BJ (cell line): ENCODE measurements around the gene POLR3A. TPM values are rescaled to one million over a fixed set of nuclear protein-coding genes. Genes with fewer than 3 reads are reported as not detected.
"Not testable (repeated sequence)": the region's sequence is repeated elsewhere in the genome, so short reads cannot be mapped to it uniquely, and the experiment has no call there.

Experiments
- CTCF ChIA-PET: fragments of 350-600 bp; formaldehyde crosslinking; extraction: SDS; loops from one replicate; lab custom pipeline; 2021; ENCODE audit warnings: antibody characterized with exemption, inconsistent platforms; lab: Yijun Ruan, JAX
- POLR2A ChIA-PET: fragments of 300-600 bp; sonication (Branson Sonifier 250); formaldehyde crosslinking; extraction: SDS; loops from one replicate; lab custom pipeline; 2021; ENCODE audit warnings: antibody characterized with exemption; lab: Charles Lee
- DNase-seq: peaks from one replicate; pipeline ENCODE4 v3.0.0-alpha.2; 2011; ENCODE audit warnings: low read depth
- H3K27me3 ChIP-seq: 2 replicates; pipeline ENCODE4 v1.6.0; 2011; ENCODE audit warnings: low read length; ENCODE audit not compliant: control insufficient read depth, insufficient read depth
- H3K36me3 ChIP-seq: 2 replicates; pipeline ENCODE4 v1.5.1; 2011; ENCODE audit warnings: low read length; ENCODE audit not compliant: control insufficient read depth, insufficient read depth
- H3K4me3 ChIP-seq: 2 replicates; pipeline ENCODE4 v1.5.1; 2011; ENCODE audit warnings: low read depth, mild to moderate bottlenecking, control low read depth, low read length
- polyA plus RNA-seq: library from polyadenylated mRNA; depleted of rRNA; stranded (reverse); fragments of >200 nt; gene quantifications from 2 replicates; pipeline ENCODE4 v1.2.3, GENCODE V29; 2011
- TF ChIP-seq, protein P1 (sequence below): IDR thresholded peaks from 2 replicates; pipeline ENCODE4 v1.5.1; 2011; ENCODE audit warnings: low read depth, mild to moderate bottlenecking, control low read depth, inconsistent platforms, low read length, moderate library complexity; ENCODE audit not compliant: insufficient read depth

POLR3A gene
- polyA plus RNA-seq, 1 experiment: 12.7 TPM

DNA sequence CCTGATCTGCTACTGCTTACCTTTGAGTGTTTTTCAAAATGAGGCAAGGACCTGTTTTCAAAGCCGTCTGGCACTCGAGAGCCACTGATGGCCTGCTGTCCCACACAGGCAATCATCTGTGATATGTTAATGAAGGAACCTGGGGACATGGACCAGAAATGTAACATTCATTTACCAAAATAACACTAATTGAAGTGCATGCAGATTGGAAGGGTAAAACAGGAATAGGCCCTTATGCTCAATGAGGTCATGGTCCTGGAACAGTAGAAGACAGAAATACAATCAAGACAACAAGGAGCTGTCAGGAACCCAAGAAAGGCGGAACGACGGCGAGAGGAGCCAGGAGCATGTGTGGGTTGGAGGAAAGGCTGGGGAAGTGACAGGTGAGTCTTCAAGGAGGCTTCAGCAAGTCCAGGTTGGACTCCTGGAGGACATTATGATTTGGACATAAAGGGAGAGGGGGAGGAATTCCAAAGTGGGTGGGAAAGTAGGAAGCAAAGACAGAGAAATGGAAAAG, 28.3 kb downstream of the POLR3A start:
- TF ChIP-seq, protein P1, sequence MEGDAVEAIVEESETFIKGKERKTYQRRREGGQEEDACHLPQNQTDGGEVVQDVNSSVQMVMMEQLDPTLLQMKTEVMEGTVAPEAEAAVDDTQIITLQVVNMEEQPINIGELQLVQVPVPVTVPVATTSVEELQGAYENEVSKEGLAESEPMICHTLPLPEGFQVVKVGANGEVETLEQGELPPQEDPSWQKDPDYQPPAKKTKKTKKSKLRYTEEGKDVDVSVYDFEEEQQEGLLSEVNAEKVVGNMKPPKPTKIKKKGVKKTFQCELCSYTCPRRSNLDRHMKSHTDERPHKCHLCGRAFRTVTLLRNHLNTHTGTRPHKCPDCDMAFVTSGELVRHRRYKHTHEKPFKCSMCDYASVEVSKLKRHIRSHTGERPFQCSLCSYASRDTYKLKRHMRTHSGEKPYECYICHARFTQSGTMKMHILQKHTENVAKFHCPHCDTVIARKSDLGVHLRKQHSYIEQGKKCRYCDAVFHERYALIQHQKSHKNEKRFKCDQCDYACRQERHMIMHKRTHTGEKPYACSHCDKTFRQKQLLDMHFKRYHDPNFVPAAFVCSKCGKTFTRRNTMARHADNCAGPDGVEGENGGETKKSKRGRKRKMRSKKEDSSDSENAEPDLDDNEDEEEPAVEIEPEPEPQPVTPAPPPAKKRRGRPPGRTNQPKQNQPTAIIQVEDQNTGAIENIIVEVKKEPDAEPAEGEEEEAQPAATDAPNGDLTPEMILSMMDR: no peak
- H3K36me3 ChIP-seq: peaks cover 18% of the 10 kb centered on the region
- no peak for DNase-seq
- no peaks in the 10 kb centered on the region for H3K27me3 ChIP-seq
- POLR2A ChIA-PET: no interaction called here
- CTCF ChIA-PET: no interaction called here
- H3K4me3 ChIP-seq: no peak overlapping the region

DNA sequence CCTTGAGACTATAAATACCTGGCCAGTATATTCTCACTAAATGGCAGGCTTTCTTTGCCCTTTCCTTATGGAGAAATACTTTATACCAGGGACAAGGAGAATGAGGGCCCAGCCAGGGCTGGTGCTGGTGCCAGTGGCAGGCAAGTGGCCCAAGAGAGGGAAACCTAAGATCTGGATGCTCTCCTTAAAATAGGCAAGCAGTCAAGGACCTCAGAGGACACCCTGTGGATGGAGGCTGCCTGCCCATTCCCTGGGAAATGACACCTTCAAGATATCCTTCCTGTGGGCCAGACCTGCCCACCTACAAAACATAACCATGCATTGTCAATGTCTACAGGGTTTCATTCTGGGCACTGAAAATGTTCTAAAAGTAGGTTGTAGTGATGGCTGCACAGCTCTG, 29.1 kb downstream of the POLR3A start:
- CTCF ChIA-PET: no interaction called here
- Histone ChIP-seq H3K36me3 (peaks cover 18% of the 10 kb centered on the region), H3K27me3 (no peaks in the 10 kb centered on the region), H3K4me3 (no peak overlapping the region)
- TF ChIP-seq, protein P1: no peak
- POLR2A ChIA-PET: no interaction called here
- no peak for DNase-seq

DNA sequence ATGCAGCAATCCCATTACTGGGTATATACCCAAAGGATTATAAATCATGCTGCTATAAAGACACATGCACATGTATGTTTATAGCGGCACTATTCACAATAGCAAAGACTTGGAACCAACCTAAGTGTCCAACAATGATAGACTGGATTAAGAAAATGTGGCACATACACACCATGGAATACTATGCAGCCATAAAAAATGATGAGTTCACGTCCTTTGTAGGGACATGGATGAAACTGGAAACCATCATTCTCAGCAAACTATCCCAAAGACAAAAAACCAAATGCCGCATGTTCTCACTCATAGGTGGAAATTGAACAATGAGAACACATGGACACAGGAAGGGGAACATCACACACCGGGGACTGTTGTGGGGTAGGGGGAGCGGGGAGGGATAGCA, 30.5 kb downstream of the POLR3A start:
- H3K36me3 ChIP-seq: peaks cover 16% of the 10 kb centered on the region
- CTCF ChIA-PET, POLR2A ChIA-PET, H3K4me3 ChIP-seq, H3K27me3 ChIP-seq, DNase-seq: not testable (repeated sequence)

DNA sequence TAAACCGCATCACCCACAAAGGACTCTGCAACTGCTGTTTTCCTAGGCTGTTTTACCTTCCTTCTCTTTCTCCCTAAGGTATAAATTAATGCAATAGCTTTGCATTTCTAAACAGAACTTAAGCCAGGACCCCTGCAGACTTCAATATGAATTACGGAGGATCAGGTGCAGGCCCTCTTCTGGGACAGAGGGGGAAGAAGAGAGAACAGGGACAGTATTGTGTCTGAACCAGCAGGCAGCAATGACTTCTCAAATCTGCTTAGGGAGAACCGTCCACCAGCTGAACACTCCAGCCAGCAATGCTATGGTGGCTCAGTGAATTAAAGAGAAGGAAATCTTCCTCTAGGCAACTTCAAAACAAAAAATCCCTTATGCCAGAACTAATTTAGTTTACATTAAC, 35.7 kb downstream of the POLR3A start:
- Histone ChIP-seq H3K27me3 (no peaks in the 10 kb centered on the region), H3K4me3 (no peak overlapping the region), H3K36me3 (peaks cover 11% of the 10 kb centered on the region)
- no peak for DNase-seq
- TF ChIP-seq, protein P1: no peak
- ChIA-PET POLR2A (no interaction called here), CTCF (no interaction called here)

DNA sequence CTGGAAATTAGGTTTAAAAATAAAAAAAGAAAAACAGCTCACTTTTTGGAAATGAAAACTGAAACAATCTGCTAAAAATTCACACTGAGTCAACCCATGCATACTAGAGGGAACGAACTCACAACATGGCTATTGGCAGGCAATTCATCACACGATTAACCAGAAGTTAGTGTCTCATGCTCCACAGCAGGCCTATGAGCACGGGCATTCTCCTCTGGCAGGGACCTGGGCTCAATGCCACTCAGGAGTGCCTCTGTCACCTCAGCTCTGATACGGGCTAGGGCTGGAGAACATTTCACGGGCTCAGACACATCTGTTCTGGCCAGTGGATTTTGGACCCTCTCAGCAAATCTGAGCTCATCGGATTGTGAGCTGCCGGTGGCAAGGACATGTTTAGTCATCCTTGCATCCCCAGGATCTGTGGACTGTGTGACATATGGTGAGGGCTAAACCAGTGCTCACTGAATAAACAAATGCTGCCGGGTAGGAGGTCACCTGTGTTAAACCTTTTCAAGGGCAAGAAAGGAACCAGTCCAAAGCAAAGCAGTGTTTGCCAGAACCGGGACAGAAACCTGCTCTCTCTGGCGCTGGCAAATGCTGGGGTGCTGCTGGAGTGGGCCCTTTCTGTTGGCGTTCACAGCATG, 40.1 kb downstream of the POLR3A start:
- TF ChIP-seq, protein P1: no peak
- CTCF ChIA-PET: no interaction called here

More for the DNA sequence above, 40.1 kb downstream of the POLR3A start:
- POLR2A ChIA-PET: no interaction called here
- Histone ChIP-seq H3K27me3 (no peaks in the 10 kb centered on the region), H3K36me3 (peaks cover 26% of the 10 kb centered on the region), H3K4me3 (no peak overlapping the region)
- no peak for DNase-seq
